HEK293 (cell line): Measurements from ENCODE around the gene GALNT11.

Source experiments
- CTCF ChIA-PET: fragments of 350-600 bp; formaldehyde crosslinking; extraction: SDS; loops from one replicate; lab custom pipeline; 2021; ENCODE audit warnings: antibody characterized with exemption; lab: Yijun Ruan, JAX
- POLR2A ChIA-PET: fragments of 300-600 bp; formaldehyde crosslinking; extraction: SDS; loops from one replicate; lab custom pipeline; 2020; ENCODE audit warnings: antibody characterized with exemption, inconsistent platforms; lab: Yijun Ruan, JAX
- H3K27ac ChIP-seq: fragments of 200-500 bp; sonication (Bioruptor generic); 2 replicates; pipeline ENCODE4 v1.5.1; 2014; ENCODE audit warnings: low read depth, low read length, control low read depth, inconsistent platforms; ENCODE audit errors: extremely low read depth
- H3K36me3 ChIP-seq, 2 experiments: fragments of 200-500 bp in 1 of 2; sonication (Bioruptor generic) in 1 of 2; 1 replicate in 1 of 2; 2 replicates in 1 of 2; pipeline ENCODE4 v1.5.1; 2014 to 2017; ENCODE audit warnings: inconsistent platforms in 2 of 2, low read length in 2 of 2; ENCODE audit not compliant: control insufficient read depth in 2 of 2, insufficient read depth in 1 of 2
- H3K4me1 ChIP-seq: fragments of 200-500 bp; sonication (Bioruptor generic); 2 replicates; pipeline ENCODE4 v1.5.1; 2014; ENCODE audit warnings: mild to moderate bottlenecking, low read length, inconsistent platforms; ENCODE audit not compliant: control insufficient read depth, insufficient read depth
- H3K4me3 ChIP-seq: 2 replicates; pipeline ENCODE4 v1.5.1; 2011; ENCODE audit warnings: low read depth, mild to moderate bottlenecking, control low read depth, low read length, moderate library complexity
- H3K9me3 ChIP-seq: fragments of 200-500 bp; sonication (Bioruptor generic); 2 replicates; pipeline ENCODE4 v1.5.1; 2014; ENCODE audit warnings: low read depth, low read length, inconsistent platforms; ENCODE audit not compliant: control insufficient read depth, insufficient read depth
- CTCF ChIP-seq: fragments of 450-650 bp; formaldehyde crosslinking; IDR thresholded peaks from 2 replicates; pipeline ENCODE4 v1.5.1; 2016; ENCODE audit warnings: missing biosample characterization, missing genetic modification characterization
- OVOL3 ChIP-seq: fragments of 450-650 bp; formaldehyde crosslinking; IDR thresholded peaks from 2 replicates; pipeline ENCODE4 v1.5.1; 2016; ENCODE audit warnings: missing biosample characterization, missing genetic modification characterization
- SETDB1 ChIP-seq: IDR thresholded peaks from one replicate; pipeline ENCODE4 v1.6.1; 2017; ENCODE audit warnings: mild to moderate bottlenecking, low read length, moderate library complexity, mixed read lengths; ENCODE audit not compliant: insufficient read length
- WT1 ChIP-seq: fragments of 450-650 bp; formaldehyde crosslinking; IDR thresholded peaks from 2 replicates; pipeline ENCODE4 v1.5.1; 2016; ENCODE audit warnings: missing biosample characterization, missing genetic modification characterization
- ZIC2 ChIP-seq: fragments of 450-650 bp; formaldehyde crosslinking; IDR thresholded peaks from 2 replicates; pipeline ENCODE4 v1.5.1; 2016; ENCODE audit warnings: missing biosample characterization, missing genetic modification characterization
- ZNF10 ChIP-seq: fragments of 450-650 bp; formaldehyde crosslinking; IDR thresholded peaks from 2 replicates; pipeline ENCODE4 v1.5.1; 2017; ENCODE audit warnings: missing biosample characterization, missing genetic modification characterization
- ZNF114 ChIP-seq: fragments of 450-650 bp; formaldehyde crosslinking; IDR thresholded peaks from 2 replicates; pipeline ENCODE4 v1.5.0; 2017; ENCODE audit warnings: missing biosample characterization, missing genetic modification characterization
- ZNF146 ChIP-seq: fragments of 450-650 bp; formaldehyde crosslinking; IDR thresholded peaks from 2 replicates; pipeline ENCODE4 v1.5.1; 2016; ENCODE audit warnings: missing biosample characterization, missing genetic modification characterization
- ZNF19 ChIP-seq: fragments of 450-650 bp; formaldehyde crosslinking; IDR thresholded peaks from 2 replicates; pipeline ENCODE4; 2016; ENCODE audit warnings: missing biosample characterization, missing genetic modification characterization, low read depth
- ZNF366 ChIP-seq: fragments of 450-650 bp; formaldehyde crosslinking; conservative IDR thresholded peaks from 2 replicates; pipeline ENCODE4 v1.5.1; 2016; ENCODE audit warnings: missing biosample characterization, missing genetic modification characterization
- ZNF514 ChIP-seq: fragments of 450-650 bp; formaldehyde crosslinking; IDR thresholded peaks from 2 replicates; pipeline ENCODE4 v1.5.1; 2016; ENCODE audit warnings: missing biosample characterization, missing genetic modification characterization
- ZNF670 ChIP-seq: fragments of 450-650 bp; formaldehyde crosslinking; IDR thresholded peaks from 2 replicates; pipeline ENCODE4 v1.5.1; 2016; ENCODE audit warnings: missing biosample characterization, missing genetic modification characterization, low read depth
- ZNF792 ChIP-seq: fragments of 450-650 bp; formaldehyde crosslinking; IDR thresholded peaks from 2 replicates; pipeline ENCODE4 v1.5.1; 2016; ENCODE audit warnings: missing biosample characterization, missing genetic modification characterization
- ZSCAN30 ChIP-seq: fragments of 450-650 bp; IDR thresholded peaks from 2 replicates; pipeline ENCODE4 v1.5.1; 2018; ENCODE audit warnings: missing biosample characterization, mild to moderate bottlenecking, missing genetic modification characterization, moderate library complexity
- ZSCAN4 ChIP-seq: fragments of 450-650 bp; formaldehyde crosslinking; IDR thresholded peaks from 2 replicates; pipeline ENCODE4 v1.5.1; 2017; ENCODE audit warnings: missing biosample characterization, missing genetic modification characterization

GALNT11 gene

GRCh38 chr7:151981223-151981622 lies 44.3 kb upstream of the GALNT11 start:
- ChIA-PET POLR2A (no interaction called here), CTCF (interaction anchor here (0.6 to 0.7 kb wide), 2 partner anchors 10 to 1158 kb away, joined by 3 read pairs; no protein-coding TSS in a partner anchor)
- Histone ChIP-seq H3K4me3 (no peak overlapping the region), H3K9me3 (no peaks in the 10 kb centered on the region), H3K27ac (no peak overlapping the region), H3K4me1 (no peaks in the 10 kb centered on the region), H3K36me3 (no peaks in the 10 kb centered on the region)
- TF ChIP-seq ZNF366 (tag by site-specific recombination) (peak; percentile 52; the same call in 1 of the 2 replicates), ZNF146 (tag by site-specific recombination) (no peak)

GRCh38 chr7:151982806-151983205 lies 42.7 kb upstream of the GALNT11 start:
- TF ChIP-seq ZNF114 (tag by site-specific recombination), result no peak
- TF ChIP-seq ZNF19 (tag by site-specific recombination), result no peak
- TF ChIP-seq ZNF670, result no peak
- TF ChIP-seq ZNF10 (tag by site-specific recombination), result 0 out of 2 replicates have a peak, but pooled peaks have one; percentile 57
- no peak for TF ChIP-seq ZNF514
- TF ChIP-seq, all 188 proteins: peak for 1
- H3K36me3 ChIP-seq, result no peaks in the 10 kb centered on the region
- ChIA-PET CTCF (interaction anchor here (0.7 kb wide), 1 partner anchor 200 kb away, joined by 5 read pairs; no protein-coding TSS in a partner anchor), POLR2A (no interaction called here)
- H3K27ac ChIP-seq, result no peak overlapping the region
- H3K9me3 ChIP-seq, result no peaks in the 10 kb centered on the region
- H3K4me3 ChIP-seq, result no peak overlapping the region
- H3K4me1 ChIP-seq, result no peaks in the 10 kb centered on the region

GRCh38 chr7:151984612-151985011 lies 40.9 kb upstream of the GALNT11 start:
- H3K27ac ChIP-seq, result no peak overlapping the region
- H3K4me3 ChIP-seq, result no peak overlapping the region
- ChIA-PET POLR2A (no interaction called here), CTCF (no interaction called here)
- no peaks in the 10 kb centered on the region for H3K36me3 ChIP-seq
- no peaks in the 10 kb centered on the region for H3K4me1 ChIP-seq
- TF ChIP-seq ZNF792 (tag by site-specific recombination), result no peak
- TF ChIP-seq CTCF, result peak; percentile 61
- H3K9me3 ChIP-seq, result no peaks in the 10 kb centered on the region

GRCh38 chr7:151987748-151988529 lies 37.5 kb upstream of the GALNT11 start:
- Histone ChIP-seq H3K9me3 (no peaks in the 10 kb centered on the region), H3K27ac (no peak overlapping the region), H3K36me3 (no peaks in the 10 kb centered on the region), H3K4me3 (no peak overlapping the region), H3K4me1 (no peaks in the 10 kb centered on the region)
- POLR2A ChIA-PET, result no interaction called here
- CTCF ChIA-PET, result no interaction called here
- no peak for TF ChIP-seq OVOL3 (tag by site-specific recombination)
- TF ChIP-seq SETDB1, result no peak
- TF ChIP-seq ZIC2, result peak; percentile 25; the same call in 1 of the 2 replicates
- TF ChIP-seq ZSCAN30, result no peak
- no peak for TF ChIP-seq WT1 (tag by site-specific recombination)
- TF ChIP-seq ZSCAN4 (tag by site-specific recombination), result no peak
